WTC11 (cell line): ENCODE data around the gene PARVG. TPM values are rescaled to one million over a fixed set of nuclear protein-coding genes. Genes with fewer than 3 reads are reported as not detected.

Experiments
- ATAC-seq: fragments of 200-7000 bp; cut with Tn5 transposase; 2 replicates; pipeline ENCODE4 v1.10.0; 2021; ENCODE audit warnings: mild to moderate bottlenecking, moderate library complexity
- CTCF ChIA-PET: fragments of 300-600 bp; sonication (Branson Sonifier 250); formaldehyde crosslinking; loops from one replicate; lab custom pipeline; 2021; ENCODE audit warnings: antibody characterized with exemption; lab: Charles Lee
- POLR2A ChIA-PET: fragments of 350-600 bp; sonication (Branson Sonifier 250); formaldehyde crosslinking; loops from one replicate; lab custom pipeline; 2021; ENCODE audit warnings: antibody characterized with exemption; lab: Charles Lee
- DNase-seq: peaks from one replicate; pipeline ENCODE4 v3.0.0; 2021; ENCODE audit warnings: low spot score
- H3K27ac Mint-ChIP-seq: 2 replicates; pipeline ENCODE4 v1.8.0; 2021; ENCODE audit warnings: mixed read lengths
- H3K27me3 Mint-ChIP-seq: 2 replicates; pipeline ENCODE4 v1.8.0; 2021; ENCODE audit warnings: low read depth, mild to moderate bottlenecking, moderate library complexity, mixed read lengths
- H3K36me3 Mint-ChIP-seq: 2 replicates; pipeline ENCODE4 v1.8.0; 2021; ENCODE audit warnings: mixed read lengths
- H3K4me1 Mint-ChIP-seq: 2 replicates; pipeline ENCODE4 v1.8.0; 2022; ENCODE audit warnings: mixed read lengths
- H3K4me3 Mint-ChIP-seq: 2 replicates; pipeline ENCODE4 v1.8.0; 2021; ENCODE audit warnings: mild to moderate bottlenecking, moderate library complexity, mixed read lengths
- H3K9me3 Mint-ChIP-seq: 2 replicates; pipeline ENCODE4 v1.8.0; 2021; ENCODE audit warnings: mixed read lengths
- CDX4 ChIP-seq: fragments of 250-450 bp; sonication (Bioruptor Pico); IDR thresholded peaks from 2 replicates; pipeline ENCODE4 v1.9.0; 2021; ENCODE audit warnings: moderate library complexity, mild to moderate bottlenecking, inconsistent platforms, borderline replicate concordance
- ETV6 ChIP-seq: sonication (generic); formaldehyde crosslinking; IDR thresholded peaks from 2 replicates; pipeline ENCODE4 v1.8.1; 2022; ENCODE audit warnings: mild to moderate bottlenecking, missing genetic modification reagents
- FOXK1 ChIP-seq: sonication (generic); formaldehyde crosslinking; IDR thresholded peaks from 2 replicates; pipeline ENCODE4 v1.8.0; 2022; ENCODE audit warnings: mild to moderate bottlenecking, moderate library complexity, missing genetic modification reagents
- FOXP1 ChIP-seq: sonication (generic); formaldehyde crosslinking; IDR thresholded peaks from 2 replicates; pipeline ENCODE4 v1.8.0; 2022; ENCODE audit warnings: missing genetic modification reagents, mild to moderate bottlenecking, moderate library complexity, borderline replicate concordance
- GRHL2 ChIP-seq: fragments of 250-450 bp; sonication (Bioruptor Pico); IDR thresholded peaks from 2 replicates; pipeline ENCODE4 v1.8.0; 2022; ENCODE audit warnings: mild to moderate bottlenecking, moderate library complexity; ENCODE audit not compliant: insufficient replicate concordance, severe bottlenecking
- GTF2I ChIP-seq: fragments of 250-450 bp; sonication (Bioruptor Pico); conservative IDR thresholded peaks from 2 replicates; pipeline ENCODE4 v1.4.0; 2021; ENCODE audit warnings: mild to moderate bottlenecking
- IRF1 ChIP-seq: sonication (generic); formaldehyde crosslinking; IDR thresholded peaks from 2 replicates; pipeline ENCODE4 v1.8.0; 2023; ENCODE audit warnings: missing genetic modification reagents
- MXD4 ChIP-seq: fragments of 250-450 bp; sonication (Bioruptor Pico); IDR thresholded peaks from 2 replicates; pipeline ENCODE4 v1.8.0; 2021; ENCODE audit warnings: mild to moderate bottlenecking, moderate library complexity, borderline replicate concordance
- PRRX2 ChIP-seq: fragments of 250-450 bp; sonication (Bioruptor Pico); IDR thresholded peaks from 2 replicates; pipeline ENCODE4 v1.8.0; 2021; ENCODE audit warnings: mild to moderate bottlenecking
- RELA ChIP-seq: sonication (generic); formaldehyde crosslinking; IDR thresholded peaks from 2 replicates; pipeline ENCODE4 v1.8.1; 2022; ENCODE audit warnings: missing genetic modification reagents, mild to moderate bottlenecking, borderline replicate concordance
- SP1 ChIP-seq: sonication (generic); formaldehyde crosslinking; conservative IDR thresholded peaks from 2 replicates; pipeline ENCODE4 v1.8.1; 2022; ENCODE audit warnings: missing genetic modification reagents
- TCF7 ChIP-seq: sonication (generic); formaldehyde crosslinking; IDR thresholded peaks from 2 replicates; pipeline ENCODE4 v1.8.0; 2022; ENCODE audit warnings: mild to moderate bottlenecking, low read depth, missing genetic modification reagents, moderate library complexity
- TEAD1 ChIP-seq: sonication (generic); formaldehyde crosslinking; IDR thresholded peaks from 2 replicates; pipeline ENCODE4 v1.8.0; 2022; ENCODE audit warnings: mild to moderate bottlenecking, missing genetic modification reagents
- ZNF263 ChIP-seq: sonication (generic); formaldehyde crosslinking; IDR thresholded peaks from 2 replicates; pipeline ENCODE4 v1.8.1; 2022; ENCODE audit warnings: low read depth, mild to moderate bottlenecking, moderate library complexity, missing genetic modification reagents
- ZNF396 ChIP-seq: fragments of 250-450 bp; sonication (Bioruptor Pico); IDR thresholded peaks from 2 replicates; pipeline ENCODE4 v1.8.0; 2021; ENCODE audit warnings: mild to moderate bottlenecking, moderate library complexity, borderline replicate concordance
- total RNA-seq: library from RNA; stranded (reverse); gene quantifications from 3 replicates; pipeline ENCODE4 v1.2.3, GENCODE V29; 2021
- TF ChIP-seq, protein P1 (sequence below): fragments of 250-450 bp; sonication (Bioruptor Pico); IDR thresholded peaks from 2 replicates; pipeline ENCODE4 v1.9.0; 2021; ENCODE audit warnings: mild to moderate bottlenecking
- TF ChIP-seq, protein P2 (sequence below): sonication (generic); formaldehyde crosslinking; IDR thresholded peaks from 2 replicates; pipeline ENCODE4 v1.8.1; 2023; ENCODE audit warnings: mild to moderate bottlenecking, missing genetic modification reagents
- TF ChIP-seq, protein P3 (sequence below): sonication (generic); formaldehyde crosslinking; IDR thresholded peaks from 2 replicates; pipeline ENCODE4 v1.8.1; 2023; ENCODE audit warnings: mild to moderate bottlenecking, missing genetic modification reagents, moderate library complexity
- TF ChIP-seq, protein P4 (sequence below): fragments of 200-600 bp; IDR thresholded peaks from 2 replicates; pipeline ENCODE4 v1.8.0; 2022; ENCODE audit warnings: antibody characterized with exemption
- TF ChIP-seq, protein P5 (sequence below): sonication (generic); formaldehyde crosslinking; IDR thresholded peaks from 2 replicates; pipeline ENCODE4 v1.8.0; 2023; ENCODE audit warnings: missing genetic modification reagents, mild to moderate bottlenecking, borderline replicate concordance

Gene PARVG
- total RNA-seq, 1 experiment from 2014 or later = 0.94 TPM

DNA sequence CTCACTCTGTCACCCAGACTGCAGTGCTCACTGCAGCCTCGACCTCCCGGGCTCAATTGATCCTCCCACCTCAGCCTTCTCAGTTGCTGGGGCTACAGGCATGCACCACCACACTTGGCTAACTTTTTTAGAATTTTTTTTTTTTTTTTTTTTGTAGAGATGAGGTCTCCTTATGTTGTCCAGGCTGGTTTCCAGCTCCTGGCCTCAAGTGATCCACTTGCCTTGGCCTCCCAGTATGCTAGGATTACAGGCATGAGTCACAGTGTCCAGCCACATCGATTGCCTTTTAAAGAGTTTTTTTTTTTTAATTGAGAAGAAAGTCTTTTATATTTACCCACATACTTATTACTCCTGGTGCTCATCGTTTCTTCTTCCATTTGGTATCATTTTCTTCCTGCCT lies 30.0 kb downstream of the PARVG start (continued):
- TF ChIP-seq, protein P1, sequence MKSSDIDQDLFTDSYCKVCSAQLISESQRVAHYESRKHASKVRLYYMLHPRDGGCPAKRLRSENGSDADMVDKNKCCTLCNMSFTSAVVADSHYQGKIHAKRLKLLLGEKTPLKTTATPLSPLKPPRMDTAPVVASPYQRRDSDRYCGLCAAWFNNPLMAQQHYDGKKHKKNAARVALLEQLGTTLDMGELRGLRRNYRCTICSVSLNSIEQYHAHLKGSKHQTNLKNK = no peak
- no peak for TF ChIP-seq IRF1 (CRISPR knock-in tag)
- TF ChIP-seq RELA = no peak
- TF ChIP-seq, protein P2, sequence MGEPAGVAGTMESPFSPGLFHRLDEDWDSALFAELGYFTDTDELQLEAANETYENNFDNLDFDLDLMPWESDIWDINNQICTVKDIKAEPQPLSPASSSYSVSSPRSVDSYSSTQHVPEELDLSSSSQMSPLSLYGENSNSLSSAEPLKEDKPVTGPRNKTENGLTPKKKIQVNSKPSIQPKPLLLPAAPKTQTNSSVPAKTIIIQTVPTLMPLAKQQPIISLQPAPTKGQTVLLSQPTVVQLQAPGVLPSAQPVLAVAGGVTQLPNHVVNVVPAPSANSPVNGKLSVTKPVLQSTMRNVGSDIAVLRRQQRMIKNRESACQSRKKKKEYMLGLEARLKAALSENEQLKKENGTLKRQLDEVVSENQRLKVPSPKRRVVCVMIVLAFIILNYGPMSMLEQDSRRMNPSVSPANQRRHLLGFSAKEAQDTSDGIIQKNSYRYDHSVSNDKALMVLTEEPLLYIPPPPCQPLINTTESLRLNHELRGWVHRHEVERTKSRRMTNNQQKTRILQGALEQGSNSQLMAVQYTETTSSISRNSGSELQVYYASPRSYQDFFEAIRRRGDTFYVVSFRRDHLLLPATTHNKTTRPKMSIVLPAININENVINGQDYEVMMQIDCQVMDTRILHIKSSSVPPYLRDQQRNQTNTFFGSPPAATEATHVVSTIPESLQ (CRISPR knock-in tag) = no peak

DNA sequence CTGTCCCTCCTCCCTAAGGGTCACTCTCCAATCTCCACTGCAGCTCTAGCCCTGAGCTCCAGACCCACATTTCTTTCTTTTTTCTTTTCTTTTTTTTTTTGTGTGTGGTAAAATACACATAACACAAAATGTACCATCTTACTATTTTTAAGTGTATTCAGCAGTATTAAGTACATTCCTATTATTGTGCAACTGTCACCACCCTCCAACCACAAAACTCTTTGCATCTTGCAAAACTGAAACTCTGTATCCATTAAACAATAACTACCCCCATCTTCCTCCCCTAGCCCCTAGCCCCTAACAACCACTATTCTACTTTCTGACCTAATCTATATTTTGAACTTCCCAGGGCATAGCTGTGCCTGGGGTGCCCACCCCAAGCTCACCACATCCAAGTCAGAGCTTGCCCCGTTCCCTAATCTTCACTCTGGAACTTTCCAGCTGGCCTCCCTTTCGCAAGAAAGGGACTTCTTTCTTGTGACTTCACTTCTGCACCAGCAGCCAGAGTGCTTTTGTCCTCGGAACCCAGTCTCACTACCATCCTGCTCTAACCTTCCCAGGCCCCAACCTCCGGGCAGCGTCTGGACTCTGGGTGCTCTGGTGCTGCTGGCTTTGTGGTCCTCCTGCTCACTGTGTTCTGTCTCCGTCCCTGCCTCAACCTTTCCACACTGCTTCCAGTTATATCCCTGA lies 30.7 kb downstream of the PARVG start:
- ChIA-PET POLR2A (no interaction called here), CTCF (interaction anchor here (1.3 kb wide), 1 partner anchor 125 kb away, joined by 5 read pairs; no protein-coding TSS in a partner anchor)
- Mint-ChIP-seq H3K4me3 (no peak overlapping the region), H3K4me1 (no peaks in the 10 kb centered on the region), H3K36me3 (0 out of 2 replicates have a peak, but pooled peaks cover 3% of the 10 kb centered on the region), H3K27ac (no peak overlapping the region), H3K27me3 (peaks cover 2% of the 10 kb centered on the region; the same call in 1 of the 2 replicates)
- ATAC-seq (no peak), DNase-seq (no peak)
- TF ChIP-seq GRHL2 (no peak), ZNF263 (no peak), PRRX2 (no peak), TEAD1 (CRISPR knock-in tag) (no peak), ETV6 (no peak), ZNF396 (CRISPR knock-in tag) (no peak), FOXP1 (CRISPR knock-in tag) (no peak), SP1 (no peak), GTF2I (CRISPR knock-in tag) (no peak), TCF7 (CRISPR knock-in tag) (no peak), MXD4 (CRISPR knock-in tag) (no peak), CDX4 (CRISPR knock-in tag) (no peak), FOXK1 (CRISPR knock-in tag) (no peak)
- TF ChIP-seq, protein P3, sequence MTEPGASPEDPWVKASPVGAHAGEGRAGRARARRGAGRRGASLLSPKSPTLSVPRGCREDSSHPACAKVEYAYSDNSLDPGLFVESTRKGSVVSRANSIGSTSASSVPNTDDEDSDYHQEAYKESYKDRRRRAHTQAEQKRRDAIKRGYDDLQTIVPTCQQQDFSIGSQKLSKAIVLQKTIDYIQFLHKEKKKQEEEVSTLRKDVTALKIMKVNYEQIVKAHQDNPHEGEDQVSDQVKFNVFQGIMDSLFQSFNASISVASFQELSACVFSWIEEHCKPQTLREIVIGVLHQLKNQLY (CRISPR knock-in tag) = no peak
- TF ChIP-seq, protein P4, sequence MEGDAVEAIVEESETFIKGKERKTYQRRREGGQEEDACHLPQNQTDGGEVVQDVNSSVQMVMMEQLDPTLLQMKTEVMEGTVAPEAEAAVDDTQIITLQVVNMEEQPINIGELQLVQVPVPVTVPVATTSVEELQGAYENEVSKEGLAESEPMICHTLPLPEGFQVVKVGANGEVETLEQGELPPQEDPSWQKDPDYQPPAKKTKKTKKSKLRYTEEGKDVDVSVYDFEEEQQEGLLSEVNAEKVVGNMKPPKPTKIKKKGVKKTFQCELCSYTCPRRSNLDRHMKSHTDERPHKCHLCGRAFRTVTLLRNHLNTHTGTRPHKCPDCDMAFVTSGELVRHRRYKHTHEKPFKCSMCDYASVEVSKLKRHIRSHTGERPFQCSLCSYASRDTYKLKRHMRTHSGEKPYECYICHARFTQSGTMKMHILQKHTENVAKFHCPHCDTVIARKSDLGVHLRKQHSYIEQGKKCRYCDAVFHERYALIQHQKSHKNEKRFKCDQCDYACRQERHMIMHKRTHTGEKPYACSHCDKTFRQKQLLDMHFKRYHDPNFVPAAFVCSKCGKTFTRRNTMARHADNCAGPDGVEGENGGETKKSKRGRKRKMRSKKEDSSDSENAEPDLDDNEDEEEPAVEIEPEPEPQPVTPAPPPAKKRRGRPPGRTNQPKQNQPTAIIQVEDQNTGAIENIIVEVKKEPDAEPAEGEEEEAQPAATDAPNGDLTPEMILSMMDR = no peak
- TF ChIP-seq, protein P5, sequence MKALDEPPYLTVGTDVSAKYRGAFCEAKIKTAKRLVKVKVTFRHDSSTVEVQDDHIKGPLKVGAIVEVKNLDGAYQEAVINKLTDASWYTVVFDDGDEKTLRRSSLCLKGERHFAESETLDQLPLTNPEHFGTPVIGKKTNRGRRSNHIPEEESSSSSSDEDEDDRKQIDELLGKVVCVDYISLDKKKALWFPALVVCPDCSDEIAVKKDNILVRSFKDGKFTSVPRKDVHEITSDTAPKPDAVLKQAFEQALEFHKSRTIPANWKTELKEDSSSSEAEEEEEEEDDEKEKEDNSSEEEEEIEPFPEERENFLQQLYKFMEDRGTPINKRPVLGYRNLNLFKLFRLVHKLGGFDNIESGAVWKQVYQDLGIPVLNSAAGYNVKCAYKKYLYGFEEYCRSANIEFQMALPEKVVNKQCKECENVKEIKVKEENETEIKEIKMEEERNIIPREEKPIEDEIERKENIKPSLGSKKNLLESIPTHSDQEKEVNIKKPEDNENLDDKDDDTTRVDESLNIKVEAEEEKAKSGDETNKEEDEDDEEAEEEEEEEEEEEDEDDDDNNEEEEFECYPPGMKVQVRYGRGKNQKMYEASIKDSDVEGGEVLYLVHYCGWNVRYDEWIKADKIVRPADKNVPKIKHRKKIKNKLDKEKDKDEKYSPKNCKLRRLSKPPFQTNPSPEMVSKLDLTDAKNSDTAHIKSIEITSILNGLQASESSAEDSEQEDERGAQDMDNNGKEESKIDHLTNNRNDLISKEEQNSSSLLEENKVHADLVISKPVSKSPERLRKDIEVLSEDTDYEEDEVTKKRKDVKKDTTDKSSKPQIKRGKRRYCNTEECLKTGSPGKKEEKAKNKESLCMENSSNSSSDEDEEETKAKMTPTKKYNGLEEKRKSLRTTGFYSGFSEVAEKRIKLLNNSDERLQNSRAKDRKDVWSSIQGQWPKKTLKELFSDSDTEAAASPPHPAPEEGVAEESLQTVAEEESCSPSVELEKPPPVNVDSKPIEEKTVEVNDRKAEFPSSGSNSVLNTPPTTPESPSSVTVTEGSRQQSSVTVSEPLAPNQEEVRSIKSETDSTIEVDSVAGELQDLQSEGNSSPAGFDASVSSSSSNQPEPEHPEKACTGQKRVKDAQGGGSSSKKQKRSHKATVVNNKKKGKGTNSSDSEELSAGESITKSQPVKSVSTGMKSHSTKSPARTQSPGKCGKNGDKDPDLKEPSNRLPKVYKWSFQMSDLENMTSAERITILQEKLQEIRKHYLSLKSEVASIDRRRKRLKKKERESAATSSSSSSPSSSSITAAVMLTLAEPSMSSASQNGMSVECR = no peak
- TF ChIP-seq, all 79 proteins: peak for 0
- H3K9me3 Mint-ChIP-seq = peaks cover 16% of the 10 kb centered on the region
